Trophoblast cell (in vitro differentiated cells and primary cell): Measurements from ENCODE around the gene PHACTR1.

Experiments used
- DNase-seq, 2 donors: peaks; one replicate each; pipeline ENCODE4 v3.0.0-alpha.2; 2016
- H2AFZ ChIP-seq: 2 replicates; pipeline ENCODE4 v1.6.1; 2013; ENCODE audit warnings: low read length, moderate library complexity, mild to moderate bottlenecking; ENCODE audit not compliant: insufficient read depth, poor library complexity
- H2AK5ac ChIP-seq: 2 replicates; pipeline ENCODE4 v1.6.1; 2013; ENCODE audit warnings: mild to moderate bottlenecking, low read length
- H2BK120ac ChIP-seq: 2 replicates; pipeline ENCODE4 v1.6.1; 2013; ENCODE audit warnings: low read length, mild to moderate bottlenecking, moderate library complexity; ENCODE audit not compliant: insufficient read depth, poor library complexity
- H2BK12ac ChIP-seq: 2 replicates; pipeline ENCODE4 v1.6.1; 2013; ENCODE audit warnings: mild to moderate bottlenecking, low read length, moderate library complexity
- H2BK5ac ChIP-seq: 2 replicates; pipeline ENCODE4 v1.6.1; 2013; ENCODE audit warnings: low read length, low read depth, moderate library complexity, mild to moderate bottlenecking; ENCODE audit not compliant: poor library complexity
- H3K14ac ChIP-seq: 2 replicates; pipeline ENCODE4 v1.6.1; 2013; ENCODE audit warnings: mild to moderate bottlenecking, low read length
- H3K18ac ChIP-seq: 2 replicates; pipeline ENCODE4 v1.6.1; 2013; ENCODE audit warnings: mild to moderate bottlenecking, low read length
- H3K23ac ChIP-seq: 2 replicates; pipeline ENCODE4 v1.6.1; 2013; ENCODE audit warnings: low read length
- H3K27ac ChIP-seq: 2 replicates; pipeline ENCODE4 v1.5.1; 2013; ENCODE audit warnings: low read depth, mild to moderate bottlenecking, inconsistent platforms, low read length, moderate library complexity
- H3K27me3 ChIP-seq: 2 replicates; pipeline ENCODE4 v1.6.1; 2013; ENCODE audit warnings: inconsistent platforms, mild to moderate bottlenecking, low read length, moderate library complexity; ENCODE audit not compliant: insufficient read depth
- H3K36me3 ChIP-seq, 2 experiments: 1 replicate in 1 of 2; 2 replicates in 1 of 2; pipeline ENCODE4 v1.6.1; 2013; ENCODE audit warnings: low read length in 2 of 2, mild to moderate bottlenecking in 2 of 2, moderate library complexity in 1 of 2; ENCODE audit not compliant: insufficient read depth in 2 of 2, control insufficient read depth in 1 of 2
- H3K4ac ChIP-seq: 2 replicates; pipeline ENCODE4 v1.6.1; 2013; ENCODE audit warnings: low read depth, mild to moderate bottlenecking, low read length, moderate library complexity
- H3K4me1 ChIP-seq, 2 experiments: 1 replicate in 1 of 2; 2 replicates in 1 of 2; pipeline ENCODE4 v1.6.1; 2013; ENCODE audit warnings: low read length in 2 of 2, mild to moderate bottlenecking in 2 of 2, moderate library complexity in 1 of 2; ENCODE audit not compliant: insufficient read depth in 2 of 2, control insufficient read depth in 1 of 2
- H3K4me2 ChIP-seq: 2 replicates; pipeline ENCODE4 v1.6.1; 2013; ENCODE audit warnings: inconsistent platforms, mild to moderate bottlenecking, low read length, moderate library complexity
- H3K4me3 ChIP-seq: 2 replicates; pipeline ENCODE4 v1.5.1; 2013; ENCODE audit warnings: mild to moderate bottlenecking, low read depth, low read length, inconsistent platforms
- H3K79me1 ChIP-seq: one replicate; pipeline ENCODE4 v1.6.1; 2013; ENCODE audit warnings: low read length
- H3K79me2 ChIP-seq: 2 replicates; pipeline ENCODE4 v1.6.1; 2013; ENCODE audit warnings: low read length, mild to moderate bottlenecking; ENCODE audit not compliant: control insufficient read depth, insufficient read depth, poor library complexity
- H3K9ac ChIP-seq: 2 replicates; pipeline ENCODE4 v1.6.1; 2013; ENCODE audit warnings: mild to moderate bottlenecking, low read length
- H3K9me3 ChIP-seq: 2 replicates; pipeline ENCODE4 v1.6.1; 2013; ENCODE audit warnings: low read depth, mild to moderate bottlenecking, control low read depth, inconsistent platforms, low read length; ENCODE audit not compliant: insufficient read depth
- H4K12ac ChIP-seq: 2 replicates; pipeline ENCODE4 v1.6.1; 2013; ENCODE audit warnings: low read depth, mild to moderate bottlenecking, low read length, moderate library complexity
- H4K8ac ChIP-seq: 2 replicates; pipeline ENCODE4 v1.6.1; 2013; ENCODE audit warnings: low read depth, mild to moderate bottlenecking, low read length, moderate library complexity
- H4K91ac ChIP-seq: one replicate; pipeline ENCODE4 v1.6.1; 2013; ENCODE audit warnings: low read depth, mild to moderate bottlenecking, low read length, moderate library complexity
- WGBS: extraction: QIAGEN DNeasy Blood & Tissue Kit; methylation state at CpG from one replicate; pipeline ENCODE4 v1.1.7; 2013; ENCODE audit warnings: missing lambda C conversion rate; ENCODE audit not compliant: insufficient read length, insufficient coverage; ENCODE audit errors: extremely low coverage; 5-methylcytosine and 5-hydroxymethylcytosine counted together

The PHACTR1 gene

DNA sequence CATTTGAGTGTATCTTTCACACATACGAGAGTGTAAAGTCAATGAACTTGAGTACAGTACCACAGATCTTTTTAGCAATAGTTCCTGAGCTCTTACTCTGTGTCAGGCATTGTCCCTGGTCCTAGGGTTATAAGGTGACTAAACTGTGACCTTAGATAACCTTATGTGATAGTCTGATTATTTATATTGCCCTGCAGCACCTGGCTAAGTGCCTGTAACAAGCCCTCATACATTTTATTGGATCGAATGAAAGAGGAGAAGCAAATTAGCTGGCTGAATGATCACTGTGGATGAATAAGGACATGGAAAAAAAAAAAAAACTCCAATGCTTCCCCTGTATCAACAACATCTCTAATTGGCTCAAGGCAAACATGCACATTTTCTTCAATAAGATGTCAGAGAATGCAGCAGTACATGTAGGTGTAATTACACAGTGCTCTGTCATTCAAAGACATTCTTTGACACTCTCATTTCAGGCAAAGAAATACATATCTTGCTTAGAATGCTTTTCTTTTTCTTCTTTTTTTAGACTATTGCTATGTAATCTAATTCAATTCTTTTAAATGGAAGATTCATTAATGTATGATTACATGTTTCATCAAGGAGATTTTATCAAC is 153.4 kb downstream of the PHACTR1 start:
- H3K4me1 ChIP-seq: no peaks in the 10 kb centered on the region
- no peaks in the 10 kb centered on the region for H3K9me3 ChIP-seq
- H3K27me3 ChIP-seq: no peaks in the 10 kb centered on the region
- H3K4ac ChIP-seq: no peak overlapping the region
- H3K4me2 ChIP-seq: no peak overlapping the region
- H3K23ac ChIP-seq: no peak overlapping the region
- H3K27ac ChIP-seq: no peak overlapping the region
- H3K79me1 ChIP-seq: no peaks in the 10 kb centered on the region
- no peak overlapping the region for H2BK120ac ChIP-seq
- H2AK5ac ChIP-seq: no peak overlapping the region
- H3K9ac ChIP-seq: no peak overlapping the region
- no peak overlapping the region for H2BK5ac ChIP-seq
- no peak overlapping the region for H3K4me3 ChIP-seq
- H4K8ac ChIP-seq: no peak overlapping the region
- DNase-seq: no peak
- no peak overlapping the region for H3K14ac ChIP-seq
- H3K79me2 ChIP-seq: no peaks in the 10 kb centered on the region
- no peaks in the 10 kb centered on the region for H3K36me3 ChIP-seq
- WGBS: no CpG with 5 or more reads among the region's 2 CpGs
- H4K91ac ChIP-seq: no peak overlapping the region
- H2AFZ ChIP-seq: no peak overlapping the region
- H2BK12ac ChIP-seq: no peak overlapping the region
- H4K12ac ChIP-seq: no peak overlapping the region
- H3K18ac ChIP-seq: no peak overlapping the region

DNA sequence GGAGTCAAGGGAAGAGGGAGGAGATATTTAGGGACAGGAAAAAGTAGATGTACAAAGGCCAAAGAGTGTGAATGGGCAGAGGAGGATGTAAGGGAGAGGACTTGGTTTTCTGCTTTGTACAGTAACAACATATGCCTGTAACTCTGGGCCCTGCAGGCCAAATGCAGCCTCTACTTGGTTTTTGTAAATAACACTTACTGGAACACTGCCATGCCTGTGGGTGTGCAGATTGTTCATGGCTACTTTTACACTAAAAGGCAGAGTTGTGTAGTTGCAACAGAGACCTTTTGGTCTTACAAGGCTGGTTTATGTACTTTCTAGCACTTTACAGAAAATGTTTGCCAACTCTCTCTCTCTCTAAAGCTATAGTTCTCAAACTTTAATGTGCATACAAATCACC is 157.1 kb downstream of the PHACTR1 start:
- DNase-seq: no peak
- Histone ChIP-seq H3K27me3 (no peaks in the 10 kb centered on the region), H3K4me2 (no peak overlapping the region), H3K18ac (no peak overlapping the region), H4K12ac (no peak overlapping the region), H2BK12ac (no peak overlapping the region), H3K9ac (no peak overlapping the region), H3K4ac (no peak overlapping the region), H4K8ac (no peak overlapping the region), H3K9me3 (no peaks in the 10 kb centered on the region), H2BK120ac (no peak overlapping the region), H3K79me2 (no peaks in the 10 kb centered on the region), H3K4me3 (no peak overlapping the region), H2AFZ (no peak overlapping the region), H3K36me3 (no peaks in the 10 kb centered on the region), H3K79me1 (no peaks in the 10 kb centered on the region), H3K14ac (no peak overlapping the region), H3K23ac (no peak overlapping the region), H3K27ac (no peak overlapping the region), H2BK5ac (no peak overlapping the region), H3K4me1 (no peaks in the 10 kb centered on the region), H4K91ac (no peak overlapping the region), H2AK5ac (no peak overlapping the region)

DNA sequence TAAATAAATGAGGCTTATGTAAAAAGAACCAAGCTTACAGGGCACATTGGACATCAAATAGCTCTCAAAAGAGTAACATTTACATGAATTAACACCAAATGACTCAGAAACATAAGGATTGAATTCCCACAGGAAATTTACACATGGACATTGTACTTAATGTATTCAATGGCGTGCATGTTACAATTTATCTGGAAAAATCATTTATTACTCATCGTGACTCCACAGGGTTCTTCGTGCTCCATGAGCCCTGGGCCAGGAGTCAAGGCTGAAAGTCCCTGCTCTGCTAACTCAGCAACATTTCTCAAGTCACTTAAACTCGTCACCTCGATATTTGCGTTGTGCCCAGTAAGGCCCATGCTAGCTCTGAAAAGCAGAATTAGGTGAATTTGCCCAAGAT is 158.5 kb downstream of the PHACTR1 start:
- H4K91ac ChIP-seq: no peak overlapping the region
- H3K14ac ChIP-seq: no peak overlapping the region
- no peak overlapping the region for H2AFZ ChIP-seq
- H3K9ac ChIP-seq: no peak overlapping the region
- no peak overlapping the region for H4K8ac ChIP-seq
- H3K4me2 ChIP-seq: no peak overlapping the region
- H3K18ac ChIP-seq: no peak overlapping the region
- H4K12ac ChIP-seq: no peak overlapping the region
- no peaks in the 10 kb centered on the region for H3K27me3 ChIP-seq
- no peak overlapping the region for H2AK5ac ChIP-seq
- no peak overlapping the region for H3K23ac ChIP-seq
- WGBS: no CpG with 5 or more reads among the region's 6 CpGs
- H3K4me1 ChIP-seq: no peaks in the 10 kb centered on the region
- H3K9me3 ChIP-seq: no peaks in the 10 kb centered on the region
- H3K4me3 ChIP-seq: no peak overlapping the region
- H2BK5ac ChIP-seq: no peak overlapping the region
- DNase-seq: no peak
- H3K79me1 ChIP-seq: no peaks in the 10 kb centered on the region
- no peak overlapping the region for H2BK120ac ChIP-seq
- H3K79me2 ChIP-seq: no peaks in the 10 kb centered on the region
- no peak overlapping the region for H3K4ac ChIP-seq
- H3K27ac ChIP-seq: no peak overlapping the region
- H3K36me3 ChIP-seq: no peaks in the 10 kb centered on the region
- H2BK12ac ChIP-seq: no peak overlapping the region

GRCh38 chr6:12878741-12879140 is 162.2 kb downstream of the PHACTR1 start:
- no peak overlapping the region for H3K4me2 ChIP-seq
- H4K91ac ChIP-seq: no peak overlapping the region
- no peaks in the 10 kb centered on the region for H3K36me3 ChIP-seq
- no peak for DNase-seq
- no peak overlapping the region for H3K27ac ChIP-seq
- H3K27me3 ChIP-seq: no peaks in the 10 kb centered on the region
- H3K79me1 ChIP-seq: no peaks in the 10 kb centered on the region
- no peak overlapping the region for H3K4me3 ChIP-seq
- no peak overlapping the region for H3K18ac ChIP-seq
- no peak overlapping the region for H3K14ac ChIP-seq
- H2BK5ac ChIP-seq: no peak overlapping the region
- H3K4me1 ChIP-seq: no peaks in the 10 kb centered on the region
- no peak overlapping the region for H3K23ac ChIP-seq
- H4K8ac ChIP-seq: no peak overlapping the region
- no CpG with 5 or more reads among the region's 4 CpGs for WGBS
- H3K4ac ChIP-seq: no peak overlapping the region
- H3K9ac ChIP-seq: no peak overlapping the region
- no peak overlapping the region for H2BK120ac ChIP-seq
- H2AFZ ChIP-seq: no peak overlapping the region
- no peaks in the 10 kb centered on the region for H3K9me3 ChIP-seq
- no peak overlapping the region for H4K12ac ChIP-seq
- H2BK12ac ChIP-seq: no peak overlapping the region
- no peaks in the 10 kb centered on the region for H3K79me2 ChIP-seq
- no peak overlapping the region for H2AK5ac ChIP-seq
